ENCODE results near the gene CABP5. TPM values are rescaled to one million over a fixed set of nuclear protein-coding genes. Genes with fewer than 3 reads are reported as not detected.

The CABP5 gene
- total RNA-seq, 1 donor from 2014 or later: not detected

- no peaks in the 10 kb centered on the region for H3K4me1 ChIP-seq
- peaks cover 46% of the 10 kb centered on the region for H3K36me3 ChIP-seq
- no peaks in the 10 kb centered on the region for H3K9me3 ChIP-seq (replicated peaks)
- H3K27ac ChIP-seq (replicated peaks): no peak overlapping the region
- TF ChIP-seq CTCF (IDR thresholded peaks at IDR 0.05; ENCODE audit: borderline replicate concordance): no peak
- intact Hi-C loops (cut with micrococcal nuclease): no loop called here
- no peak for DNase-seq
- no peaks in the 10 kb centered on the region for H3K27me3 ChIP-seq (ENCODE audit: low read depth)
- H3K4me3 ChIP-seq: no peak overlapping the region
Observed at GRCh38 chr19:48059331-48059730, 15.5 kb upstream of the CABP5 start.

- Histone ChIP-seq H3K27ac (replicated peaks) (no peak overlapping the region), H3K4me3 (no peak overlapping the region), H3K27me3 (ENCODE audit: low read depth) (no peaks in the 10 kb centered on the region), H3K4me1 (no peaks in the 10 kb centered on the region), H3K36me3 (peaks cover 71% of the 10 kb centered on the region), H3K9me3 (replicated peaks) (no peaks in the 10 kb centered on the region)
- no peak for DNase-seq
- intact Hi-C loops (cut with micrococcal nuclease): no loop called here
- no peak for TF ChIP-seq CTCF (IDR thresholded peaks at IDR 0.05; ENCODE audit: borderline replicate concordance)
Observed at GRCh38 chr19:48053856-48054255, 10.0 kb upstream of the CABP5 start.

- H3K27me3 ChIP-seq (ENCODE audit: low read depth): no peaks in the 10 kb centered on the region
- H3K4me3 ChIP-seq: no peak overlapping the region
- DNase-seq: no peak
- no peak overlapping the region for H3K27ac ChIP-seq (replicated peaks)
- H3K9me3 ChIP-seq (replicated peaks): no peaks in the 10 kb centered on the region
- no peaks in the 10 kb centered on the region for H3K4me1 ChIP-seq
- no peak for TF ChIP-seq CTCF (IDR thresholded peaks at IDR 0.05; ENCODE audit: borderline replicate concordance)
- peaks cover 75% of the 10 kb centered on the region for H3K36me3 ChIP-seq
- intact Hi-C loops (cut with micrococcal nuclease): no loop called here
Observed at GRCh38 chr19:48053076-48053475, 9.2 kb upstream of the CABP5 start.

GRCh38 chr19:48051335-48052033 is 7.6 kb upstream of the CABP5 start:
- intact Hi-C loops (cut with micrococcal nuclease): no loop called here
- peaks cover 85% of the 10 kb centered on the region for H3K36me3 ChIP-seq
- no peak overlapping the region for H3K27ac ChIP-seq (replicated peaks)
- H3K9me3 ChIP-seq (replicated peaks): no peaks in the 10 kb centered on the region
- H3K27me3 ChIP-seq (ENCODE audit: low read depth): no peaks in the 10 kb centered on the region
- no peaks in the 10 kb centered on the region for H3K4me1 ChIP-seq
- TF ChIP-seq CTCF (IDR thresholded peaks at IDR 0.05; ENCODE audit: borderline replicate concordance): no peak
- H3K4me3 ChIP-seq: no peak overlapping the region
- no peak for DNase-seq

GRCh38 chr19:48044561-48044960 is 682 bp upstream of the CABP5 start:
- intact Hi-C loops (cut with micrococcal nuclease): no loop called here
- TF ChIP-seq CTCF (IDR thresholded peaks at IDR 0.05; ENCODE audit: borderline replicate concordance): no peak

More at GRCh38 chr19:48044561-48044960, 682 bp upstream of the CABP5 start:
- Histone ChIP-seq H3K4me1 (no peaks in the 10 kb centered on the region), H3K9me3 (replicated peaks) (peaks cover 4% of the 10 kb centered on the region), H3K36me3 (peaks cover 27% of the 10 kb centered on the region), H3K27ac (replicated peaks) (no peak overlapping the region), H3K4me3 (no peak overlapping the region), H3K27me3 (ENCODE audit: low read depth) (peaks cover 49% of the 10 kb centered on the region)
- DNase-seq: no peak

Measured in left ventricle myocardium inferior (tissue), 1 donor.